Suprapubic skin (tissue), 4 donors: ENCODE results near the gene CXCL1.

Experiments
- CTCF ChIP-seq, 2 donors: fragments of 200-600 bp in 1 of 2; fragments of 450-650 bp in 1 of 2; sonication (generic) in 1 of 2; IDR thresholded peaks; one replicate each; pipeline ENCODE4 v1.5.1; 2016 to 2019; ENCODE audit warnings: antibody characterized with exemption in 2 of 2, mild to moderate bottlenecking in 1 of 2, moderate library complexity in 1 of 2
- EP300 ChIP-seq: sonication (generic); formaldehyde crosslinking; IDR thresholded peaks from one replicate; pipeline ENCODE4 v1.6.1; 2017; ENCODE audit warnings: antibody characterized with exemption
- POLR2A ChIP-seq, 2 donors: fragments of 450-650 bp; IDR thresholded peaks; one replicate each; pipeline ENCODE4 v1.6.1; 2017; ENCODE audit warnings: antibody characterized with exemption in 2 of 2, mild to moderate bottlenecking in 2 of 2, moderate library complexity in 2 of 2
- POLR2AphosphoS5 ChIP-seq, 3 donors: sonication (generic); formaldehyde crosslinking; IDR thresholded peaks; one replicate each; pipeline ENCODE4 v1.6.1; 2017; ENCODE audit warnings: antibody characterized with exemption in 3 of 3

DNA sequence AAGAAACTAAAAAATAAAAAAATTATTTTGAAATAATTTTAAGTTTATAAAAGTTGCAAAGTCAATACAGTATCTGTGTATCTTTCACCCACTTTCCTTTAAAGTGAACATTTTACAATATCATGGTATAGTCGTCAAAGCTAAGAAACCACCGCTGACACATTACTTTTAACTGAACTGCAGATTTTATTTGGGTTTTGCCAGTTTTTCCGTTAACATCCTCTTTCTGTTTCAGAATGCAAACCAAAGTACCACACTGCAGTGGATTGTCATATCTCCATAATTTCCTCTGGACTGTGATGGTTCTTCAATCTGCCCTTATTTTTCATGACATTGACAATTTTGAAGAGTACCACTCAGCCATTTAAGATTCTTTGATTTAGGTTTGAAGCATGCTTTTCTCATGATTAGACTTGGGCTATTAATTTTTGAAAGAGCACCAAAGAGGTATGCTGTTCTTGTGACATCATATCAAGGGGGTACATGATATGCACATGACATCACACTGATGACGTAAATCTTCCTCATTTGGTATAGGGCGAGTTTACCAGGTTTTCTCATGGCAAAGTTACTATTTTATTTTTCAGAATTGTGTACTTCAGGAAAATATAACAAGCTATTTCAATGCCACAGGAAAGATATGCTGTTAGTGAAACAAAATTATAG lies 3.6 kb upstream of the CXCL1 start:
- TF ChIP-seq POLR2A (IDR thresholded peaks at IDR 0.05), result no peak
- TF ChIP-seq CTCF (IDR thresholded peaks at IDR 0.05), result no peak
- TF ChIP-seq POLR2AphosphoS5 (IDR thresholded peaks at IDR 0.05), result no peak
- TF ChIP-seq EP300, result no peak
